GM18861 (cell line): Measurements from ENCODE around the gene MED22.
"Not testable (repeated sequence)": the region's sequence is repeated elsewhere in the genome, so short reads cannot be mapped to it uniquely, and the experiment has no call there.

ENCODE experiments used
- ATAC-seq: cut with Tn5 transposase; IDR thresholded peaks from one replicate; pipeline ENCODE4 v1.9.1; 2021; ENCODE audit not compliant: unreplicated experiment

Gene MED22

GRCh38 chr9:133377280-133377679 lies 29.3 kb upstream of the MED22 start:
- ATAC-seq: not testable (repeated sequence)

GRCh38 chr9:133375724-133376654 lies 28.1 kb upstream of the MED22 start, which contains the start of the genes STKLD1 and SURF4:
Gene STKLD1 (plus strand): TSS chr9:133376366. CDS start chr9:133376474, 108 bp downstream.
Gene SURF4 (minus strand): TSS chr9:133376060. CDS start chr9:133375969, 91 bp downstream.
- ATAC-seq: peak; percentile 85

GRCh38 chr9:133375116-133375723 lies 27.3 kb upstream of the MED22 start:
- no peak for ATAC-seq

GRCh38 chr9:133374612-133375115 lies 26.7 kb upstream of the MED22 start:
- ATAC-seq: no peak

GRCh38 chr9:133372144-133372543 lies 24.2 kb upstream of the MED22 start:
- ATAC-seq: no peak

- ATAC-seq: no peak
These were observed 23.4 kb upstream of the MED22 start for GRCh38 chr9:133371261-133371711.

GRCh38 chr9:133370685-133371084 lies 22.8 kb upstream of the MED22 start:
- no peak for ATAC-seq

- ATAC-seq: no peak
These were observed 22.0 kb upstream of the MED22 start for GRCh38 chr9:133369933-133370332.

- no peak for ATAC-seq
These were observed 21.5 kb upstream of the MED22 start for GRCh38 chr9:133369422-133369821.

- no peak for ATAC-seq
These were observed 20.4 kb upstream of the MED22 start for GRCh38 chr9:133368249-133368881.

- ATAC-seq: no peak
These were observed 19.8 kb upstream of the MED22 start for GRCh38 chr9:133367778-133368177.

GRCh38 chr9:133367221-133367620 lies 19.3 kb upstream of the MED22 start:
- ATAC-seq: no peak

GRCh38 chr9:133366435-133366834 lies 18.5 kb upstream of the MED22 start:
- ATAC-seq: no peak

- ATAC-seq: no peak
These were observed 14.6 kb upstream of the MED22 start for GRCh38 chr9:133362359-133363044.

GRCh38 chr9:133361507-133362092 lies 13.7 kb upstream of the MED22 start:
- no peak for ATAC-seq

GRCh38 chr9:133360400-133361393 lies 12.8 kb upstream of the MED22 start:
- no peak for ATAC-seq

- ATAC-seq: no peak
These were observed 11.7 kb upstream of the MED22 start for GRCh38 chr9:133359399-133360175.

- ATAC-seq: no peak
These were observed 9.7 kb upstream of the MED22 start for GRCh38 chr9:133357656-133358055.
